Adrenal gland (tissue), 5 donors: ENCODE results near the gene TTC3.

Experiments
- POLR2A ChIP-seq, 2 donors: fragments of 450-650 bp; IDR thresholded peaks; one replicate each; pipeline ENCODE4 v1.6.1; 2017; ENCODE audit warnings: antibody characterized with exemption in 2 of 2, mild to moderate bottlenecking in 2 of 2, moderate library complexity in 1 of 2
- TF ChIP-seq, protein P1 (sequence below), 6 experiments: fragments of 450-650 bp in 4 of 6; fragments of 200-600 bp in 2 of 6; sonication (generic) in 1 of 6; IDR thresholded peaks; 1 replicate in 5 of 6; 2 replicates in 1 of 6; pipeline versions ENCODE4 v1.5.1 to v1.8.0; 2016 to 2021; ENCODE audit warnings: antibody characterized with exemption in 6 of 6, mild to moderate bottlenecking in 2 of 6, moderate library complexity in 1 of 6
- donor health status: DM: no; HTN: no; CAD: no.

DNA sequence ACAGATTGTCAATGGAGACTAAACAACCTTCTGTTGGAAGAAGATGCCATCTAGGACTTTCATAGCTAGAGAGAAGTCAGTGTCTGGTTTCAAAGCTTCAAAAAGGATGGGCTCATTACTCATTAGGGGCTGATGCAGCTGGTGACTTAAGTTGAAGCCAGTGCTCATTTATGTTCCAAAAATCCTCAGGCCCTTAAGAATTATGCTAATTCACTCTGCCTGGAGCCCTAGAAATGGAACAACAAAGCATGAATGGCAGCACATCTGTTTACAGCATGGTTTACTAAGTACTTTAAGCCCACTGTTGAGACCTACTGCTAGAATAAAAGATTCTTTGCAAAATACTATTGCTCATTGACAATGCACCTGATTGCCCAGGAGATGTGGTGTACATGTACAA is 63.7 kb downstream of the TTC3 start:
- TF ChIP-seq, protein P1, sequence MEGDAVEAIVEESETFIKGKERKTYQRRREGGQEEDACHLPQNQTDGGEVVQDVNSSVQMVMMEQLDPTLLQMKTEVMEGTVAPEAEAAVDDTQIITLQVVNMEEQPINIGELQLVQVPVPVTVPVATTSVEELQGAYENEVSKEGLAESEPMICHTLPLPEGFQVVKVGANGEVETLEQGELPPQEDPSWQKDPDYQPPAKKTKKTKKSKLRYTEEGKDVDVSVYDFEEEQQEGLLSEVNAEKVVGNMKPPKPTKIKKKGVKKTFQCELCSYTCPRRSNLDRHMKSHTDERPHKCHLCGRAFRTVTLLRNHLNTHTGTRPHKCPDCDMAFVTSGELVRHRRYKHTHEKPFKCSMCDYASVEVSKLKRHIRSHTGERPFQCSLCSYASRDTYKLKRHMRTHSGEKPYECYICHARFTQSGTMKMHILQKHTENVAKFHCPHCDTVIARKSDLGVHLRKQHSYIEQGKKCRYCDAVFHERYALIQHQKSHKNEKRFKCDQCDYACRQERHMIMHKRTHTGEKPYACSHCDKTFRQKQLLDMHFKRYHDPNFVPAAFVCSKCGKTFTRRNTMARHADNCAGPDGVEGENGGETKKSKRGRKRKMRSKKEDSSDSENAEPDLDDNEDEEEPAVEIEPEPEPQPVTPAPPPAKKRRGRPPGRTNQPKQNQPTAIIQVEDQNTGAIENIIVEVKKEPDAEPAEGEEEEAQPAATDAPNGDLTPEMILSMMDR (IDR thresholded peaks at IDR 0.05) = no peak
- TF ChIP-seq POLR2A (IDR thresholded peaks at IDR 0.05) = no peak
